CD4-positive, alpha-beta T cell treated with Interferon alpha-2 for 1 hour (primary cell): ENCODE results near the gene PRODH2.
A peak's percentile ranks its signal among the peaks of the same experiment; 100 is the strongest.
"Not testable (repeated sequence)": the region's sequence is repeated elsewhere in the genome, so short reads cannot be mapped to it uniquely, and the experiment has no call there.

Experiments used
- DNase-seq, 2 donors: peaks; one replicate each; pipeline ENCODE4 v3.0.0-alpha.2; 2020 to 2022

The PRODH2 gene

DNA sequence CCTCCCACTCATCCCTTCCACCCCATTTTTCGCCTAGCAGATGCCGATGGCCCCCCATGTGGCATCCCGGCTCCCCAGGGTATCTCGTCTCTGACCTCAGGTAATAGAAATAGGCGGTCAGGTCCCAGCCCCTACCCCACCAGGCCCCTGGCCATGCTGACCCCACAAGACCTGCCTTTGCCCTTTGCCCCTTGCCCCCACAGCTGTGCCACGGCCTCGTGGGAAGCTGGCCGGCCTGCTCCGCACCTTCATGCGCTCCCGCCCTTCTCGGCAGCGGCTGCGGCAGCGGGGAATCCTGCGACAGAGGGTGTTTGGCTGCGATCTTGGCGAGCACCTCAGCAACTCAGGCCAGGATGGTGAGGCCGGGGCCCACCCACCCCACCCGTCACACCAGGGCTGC, 31.9 kb downstream of the PRODH2 start:
- DNase-seq = no peak

DNA sequence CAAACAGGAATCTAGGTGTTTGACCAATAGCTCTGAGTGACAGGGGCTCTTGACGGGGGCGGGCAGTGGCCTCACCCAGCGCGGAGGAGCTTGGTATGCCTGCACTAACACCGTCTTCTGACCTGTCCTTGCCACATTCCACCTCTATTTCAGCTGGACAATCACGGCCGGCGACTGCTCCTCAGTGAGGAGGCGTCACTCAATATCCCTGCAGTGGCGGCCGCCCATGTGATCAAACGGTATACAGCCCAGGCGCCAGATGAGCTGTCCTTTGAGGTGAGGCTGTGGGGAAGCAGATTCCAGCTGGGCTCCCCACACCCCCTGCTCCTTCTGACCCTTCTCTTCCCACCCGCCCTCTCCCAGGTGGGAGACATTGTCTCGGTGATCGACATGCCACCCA, 32.6 kb downstream of the PRODH2 start:
- no peak for DNase-seq

DNA sequence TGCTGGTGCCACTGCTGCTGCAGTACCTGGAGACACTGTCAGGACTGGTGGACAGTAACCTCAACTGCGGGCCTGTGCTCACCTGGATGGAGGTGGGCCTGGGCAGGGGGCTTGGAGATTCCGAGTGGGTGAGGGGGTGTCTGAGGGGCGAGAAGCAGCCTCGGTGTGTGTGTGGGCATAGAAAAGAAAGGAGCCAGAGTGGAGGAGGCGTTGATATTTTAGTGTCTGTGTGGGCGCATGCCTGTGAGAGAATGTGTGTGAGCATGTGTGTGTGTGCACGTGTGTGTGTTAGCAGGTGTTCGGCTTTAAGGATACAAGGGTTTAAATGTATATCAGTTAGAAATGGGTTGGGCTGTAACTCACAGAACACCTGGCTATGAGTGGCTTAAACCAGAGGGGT, 33.6 kb downstream of the PRODH2 start:
- DNase-seq = no peak

DNA sequence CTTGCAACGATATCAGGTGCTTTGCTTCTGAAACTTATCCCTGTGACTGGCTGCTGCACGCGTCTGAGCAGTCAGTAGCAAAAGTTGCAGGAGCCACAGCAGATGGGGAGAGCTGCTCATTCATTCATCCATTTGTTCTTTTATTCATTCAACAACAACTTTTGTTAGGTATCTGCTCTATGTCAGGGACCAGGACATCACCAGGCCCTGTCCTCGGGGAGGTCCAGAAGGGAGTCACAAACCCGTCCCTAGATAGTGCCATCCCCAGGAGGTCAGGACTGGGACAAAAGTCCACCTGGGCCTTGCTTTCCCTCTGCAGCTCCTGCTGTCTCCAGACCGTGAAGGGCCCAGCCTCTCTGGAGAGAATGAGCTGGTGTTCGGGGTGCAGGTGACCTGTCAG, 34.7 kb downstream of the PRODH2 start:
- no peak for DNase-seq

DNA sequence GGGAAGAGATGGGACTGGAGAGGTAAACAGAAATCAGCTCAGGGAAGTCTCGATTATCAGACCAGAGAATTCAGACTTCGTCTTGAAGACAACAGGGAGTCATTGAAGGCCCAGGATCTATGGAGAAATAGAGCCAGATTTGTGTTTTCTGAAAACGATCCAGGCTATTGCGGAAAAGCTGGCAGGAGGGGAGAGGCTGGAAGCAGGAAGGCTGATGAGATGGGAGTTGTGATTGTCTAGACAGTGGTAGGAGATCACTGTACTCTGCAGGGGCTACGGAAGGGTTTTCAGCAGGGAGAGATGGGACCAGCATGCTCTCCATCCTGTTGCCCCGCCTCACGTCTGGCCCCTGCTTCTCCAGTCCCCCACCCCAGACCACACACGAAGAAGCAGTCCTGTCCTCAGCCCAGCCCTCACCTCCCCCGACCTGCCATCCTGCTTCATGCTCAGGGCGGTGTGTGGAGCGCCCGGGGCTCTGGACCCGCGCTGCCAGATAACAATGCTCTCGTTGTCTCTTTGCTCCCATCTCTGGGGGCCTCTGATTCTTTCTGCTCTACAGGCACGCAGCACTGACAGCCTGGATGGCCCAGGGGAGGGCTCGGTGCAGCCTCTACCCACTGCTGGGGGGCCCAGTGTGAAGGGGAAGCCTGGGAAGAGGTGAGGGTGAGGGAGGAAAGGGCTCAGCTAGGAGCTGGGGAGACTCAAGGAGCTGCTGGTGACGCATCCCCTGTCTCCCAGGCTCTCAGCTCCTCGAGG, 35.4 kb downstream of the PRODH2 start:
- no peak for DNase-seq

DNA sequence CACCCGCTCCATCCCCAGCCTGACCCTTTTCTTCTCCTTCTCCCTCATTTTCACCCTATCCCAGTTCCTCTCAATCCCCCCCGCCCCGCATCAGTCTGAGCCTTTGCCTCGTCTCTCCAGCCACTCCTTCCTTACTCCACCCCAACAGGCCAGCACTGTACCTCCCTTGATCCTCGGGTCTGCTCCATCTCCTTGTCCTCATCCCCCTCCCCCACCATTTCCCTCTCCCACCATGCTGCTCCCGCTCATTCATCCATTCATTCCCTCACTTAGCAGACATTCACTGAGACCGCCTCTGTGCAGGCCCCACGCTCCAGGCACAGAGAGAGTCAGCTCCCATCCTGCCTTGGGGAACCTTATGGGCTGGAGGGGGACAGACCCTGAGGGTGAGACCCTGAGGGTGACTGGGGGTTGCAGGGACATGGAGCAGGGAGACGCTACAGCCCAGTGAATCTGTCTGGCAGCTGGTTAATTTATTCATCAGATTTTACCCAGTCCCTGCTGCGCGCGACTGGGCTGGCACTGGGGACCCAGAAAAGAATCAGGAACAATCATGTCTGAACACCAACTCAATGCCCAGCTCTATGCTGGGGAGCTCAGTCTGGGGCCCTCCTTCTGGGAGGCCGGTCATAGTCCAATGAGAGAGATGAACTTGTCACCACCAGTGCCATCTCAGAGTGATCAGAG, 36.4 kb downstream of the PRODH2 start:
- no peak for DNase-seq

DNA sequence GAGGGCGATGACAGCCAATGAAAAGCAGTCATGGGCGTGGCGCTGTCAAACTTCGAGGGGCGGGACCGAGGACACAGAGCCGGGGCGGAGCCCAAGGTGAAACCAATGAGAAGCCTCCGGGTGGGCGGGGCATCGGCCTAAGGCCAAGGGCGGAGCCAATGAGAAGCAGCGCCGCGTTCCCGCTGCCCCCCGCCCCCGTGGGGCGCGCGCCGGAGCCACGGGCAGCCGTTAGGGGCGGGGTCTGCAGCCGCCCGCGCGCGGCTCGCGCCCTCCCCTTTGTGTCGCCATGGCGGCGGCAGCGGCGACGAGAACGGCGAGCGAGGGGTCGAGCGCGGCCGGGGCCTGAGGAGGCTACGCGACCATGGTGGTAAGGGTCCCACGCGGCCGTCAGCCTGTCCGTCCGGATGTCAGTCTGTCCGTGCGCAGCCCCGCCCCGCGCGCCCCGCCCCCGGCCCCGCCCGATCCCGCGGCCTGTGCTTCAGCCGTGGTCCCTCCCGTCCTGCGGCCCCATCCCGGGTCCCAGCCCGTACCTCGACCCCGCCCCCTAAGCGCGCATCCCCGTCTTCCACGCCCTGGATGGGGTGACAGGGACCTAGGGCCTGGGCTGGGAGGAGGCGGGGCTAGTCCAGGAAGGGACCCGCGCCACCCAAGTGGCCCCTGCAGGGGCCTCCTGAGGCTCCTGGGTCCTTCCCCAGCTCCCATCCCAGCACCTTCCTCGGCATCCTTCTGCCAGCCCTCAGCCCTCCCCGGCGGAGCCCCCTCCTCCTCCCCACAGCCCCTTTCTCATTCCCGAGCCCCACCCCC, 37.1 kb downstream of the PRODH2 start, which contains the start of gene ARHGAP33:
ARHGAP33 (plus strand) TSS at position 267 of the 804 bp plus-strand sequence; CDS start at position 362, 95 bp downstream.
- peak; percentile 98 to 99 for DNase-seq

DNA sequence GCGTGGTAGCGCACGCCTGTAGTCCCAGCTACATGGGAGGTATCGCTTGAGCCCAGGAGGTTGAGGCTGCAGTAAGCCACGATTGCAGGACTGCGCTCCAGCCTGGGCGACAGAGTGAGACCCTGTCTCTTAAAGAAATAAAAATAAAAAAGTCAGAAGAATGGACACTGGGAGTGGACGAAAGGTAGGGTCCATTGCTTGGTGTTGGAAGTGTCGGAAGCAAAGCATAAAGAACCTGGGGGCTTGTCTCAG, 37.7 kb downstream of the PRODH2 start:
- no peak for DNase-seq

DNA sequence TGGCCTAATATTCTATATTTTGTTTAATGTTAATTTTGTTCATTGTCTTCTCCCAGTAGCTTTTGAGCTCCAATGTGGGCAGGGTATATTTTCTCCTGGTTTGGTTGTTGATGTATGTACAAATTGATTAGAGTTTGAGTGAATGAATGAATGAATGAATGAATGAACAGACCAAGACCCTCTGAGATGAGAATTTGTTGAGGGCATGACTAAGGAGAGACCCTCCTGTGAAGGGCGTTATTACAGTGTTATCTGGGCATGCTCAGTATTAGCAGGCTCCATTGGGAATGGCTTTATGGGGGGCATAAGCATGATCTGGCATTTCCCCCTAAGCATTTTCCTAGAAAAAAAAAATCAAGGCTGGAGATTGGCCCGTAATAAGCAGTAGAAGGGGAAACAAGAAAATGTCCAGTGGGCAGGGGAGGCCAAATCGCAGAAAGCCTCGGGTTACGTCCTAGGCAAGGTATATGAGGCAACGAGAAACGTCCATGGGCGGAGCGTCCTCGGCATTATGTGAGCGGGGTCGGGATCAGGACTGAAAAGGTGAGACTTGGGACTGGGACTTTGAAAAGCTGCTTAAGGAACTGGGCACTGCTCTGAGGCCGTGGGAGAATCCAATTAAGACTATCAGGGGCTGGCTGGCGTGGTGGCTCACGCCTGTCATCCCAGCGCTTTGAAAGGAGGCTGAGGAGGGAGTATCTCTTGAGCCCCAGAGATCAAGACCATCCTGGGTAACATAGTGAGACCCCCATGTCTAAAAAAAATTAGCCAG, 38.2 kb downstream of the PRODH2 start:
- no peak for DNase-seq

DNA sequence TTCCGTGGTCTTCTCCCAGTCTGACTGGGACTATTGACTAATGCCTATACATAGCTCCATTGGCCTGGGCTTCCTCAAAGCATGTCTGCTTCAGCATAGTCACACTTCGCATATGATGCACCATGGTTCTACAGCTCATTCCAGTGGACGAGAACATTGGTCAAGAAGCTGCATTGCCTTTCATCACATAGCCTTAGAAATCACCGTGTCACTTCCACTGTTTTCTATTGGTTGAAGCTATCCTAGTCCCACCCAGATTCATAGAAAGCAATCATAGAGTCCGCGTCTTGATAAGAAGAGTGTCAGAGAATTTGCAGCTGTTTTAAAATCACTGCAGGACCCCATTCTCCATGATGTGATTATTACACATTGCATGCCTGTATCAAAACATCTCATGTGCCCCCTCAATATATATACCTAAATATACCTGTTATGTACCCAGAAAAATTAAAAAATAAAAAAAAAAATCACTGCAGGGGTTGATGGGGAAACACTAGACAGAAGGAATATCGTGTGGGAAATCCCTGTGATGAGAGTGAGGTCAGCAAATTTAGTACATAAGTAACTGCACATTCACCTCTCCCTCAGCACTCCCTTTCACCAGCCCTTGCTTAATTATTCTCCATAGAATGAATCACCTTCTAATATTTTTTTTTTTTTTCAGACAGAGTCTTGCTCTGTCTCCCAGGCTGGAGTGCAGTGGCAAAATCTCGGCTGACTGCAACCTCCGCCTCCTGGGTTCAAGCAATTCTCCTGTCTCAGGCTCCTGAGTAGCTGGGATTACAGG, 39.4 kb downstream of the PRODH2 start:
- DNase-seq = no peak

DNA sequence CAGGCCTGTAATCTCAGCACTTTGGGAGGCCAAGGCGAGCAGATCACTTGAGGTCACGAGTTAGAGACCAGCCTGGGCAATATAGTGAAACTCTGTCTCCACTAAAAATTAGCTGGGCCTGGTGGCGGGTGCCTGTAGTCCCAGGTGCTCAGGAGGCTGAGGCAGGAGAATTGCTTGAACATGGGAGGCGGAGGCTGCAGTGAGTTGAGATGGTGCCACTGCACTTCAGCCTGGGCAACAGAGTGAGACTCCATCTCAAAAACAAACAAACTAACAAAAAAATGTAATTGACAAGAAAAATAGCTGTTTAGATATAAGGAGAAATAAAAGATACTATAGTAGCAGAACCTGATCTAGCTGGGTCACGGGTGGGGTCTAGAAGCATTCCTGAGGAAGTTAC, 40.3 kb downstream of the PRODH2 start:
- not testable (repeated sequence) for DNase-seq

DNA sequence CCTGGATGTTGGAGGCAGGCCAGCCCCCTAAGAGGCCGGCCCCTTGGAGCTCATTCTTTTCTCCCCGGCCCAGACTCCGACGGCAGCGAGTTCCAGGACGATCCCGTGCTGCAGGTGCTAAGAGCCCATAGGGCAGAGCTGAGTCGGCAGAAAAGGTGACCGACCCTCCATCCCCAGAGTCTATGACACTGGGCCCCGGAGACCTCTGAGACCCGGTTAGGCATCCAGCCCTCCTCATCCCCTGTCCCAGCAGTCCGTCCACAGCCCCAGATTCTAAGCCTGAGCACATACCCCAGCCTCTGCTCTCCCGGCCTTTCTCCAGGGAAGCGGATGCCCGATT, 44.6 kb downstream of the PRODH2 start:
- DNase-seq = no peak

DNA sequence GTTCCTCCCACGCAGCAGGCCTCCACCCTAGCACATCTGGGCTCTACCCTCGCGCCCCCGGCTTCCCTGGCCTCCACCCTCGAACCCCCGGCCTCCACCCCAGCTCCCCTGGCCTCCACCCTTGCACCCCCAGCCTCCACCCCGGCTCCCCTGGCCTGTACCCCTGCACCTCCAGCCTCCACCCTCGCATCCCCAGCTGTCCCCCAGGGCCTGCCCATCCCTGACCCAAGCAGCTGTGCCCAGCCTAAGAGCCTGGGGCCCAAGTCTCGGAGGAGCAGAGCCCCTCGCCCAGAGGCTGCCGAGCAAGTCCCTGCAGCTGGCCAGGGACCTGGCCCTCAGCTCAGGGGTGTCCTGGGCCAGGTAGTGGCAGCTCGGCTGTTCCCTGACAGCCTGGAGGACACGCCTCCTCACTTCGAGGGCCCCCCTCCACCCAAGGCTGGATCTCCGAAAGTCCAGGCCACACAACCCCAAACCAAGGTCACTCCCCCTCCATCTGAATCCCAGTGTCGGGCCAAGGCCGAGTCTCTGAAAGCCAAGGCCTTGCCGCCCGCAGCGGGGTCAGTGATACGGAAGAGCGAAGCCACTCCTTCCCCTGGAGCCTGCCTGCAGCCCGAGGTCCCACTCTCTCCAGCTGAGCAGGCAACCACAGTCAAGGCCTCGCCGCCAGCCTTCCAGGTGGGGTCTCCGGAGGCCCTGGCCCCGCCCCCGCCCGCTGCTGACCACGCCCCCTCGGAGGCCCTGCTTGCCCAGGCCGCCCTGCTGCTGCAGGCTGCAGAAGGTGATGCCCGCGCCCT, 45.2 kb downstream of the PRODH2 start:
- no peak for DNase-seq

DNA sequence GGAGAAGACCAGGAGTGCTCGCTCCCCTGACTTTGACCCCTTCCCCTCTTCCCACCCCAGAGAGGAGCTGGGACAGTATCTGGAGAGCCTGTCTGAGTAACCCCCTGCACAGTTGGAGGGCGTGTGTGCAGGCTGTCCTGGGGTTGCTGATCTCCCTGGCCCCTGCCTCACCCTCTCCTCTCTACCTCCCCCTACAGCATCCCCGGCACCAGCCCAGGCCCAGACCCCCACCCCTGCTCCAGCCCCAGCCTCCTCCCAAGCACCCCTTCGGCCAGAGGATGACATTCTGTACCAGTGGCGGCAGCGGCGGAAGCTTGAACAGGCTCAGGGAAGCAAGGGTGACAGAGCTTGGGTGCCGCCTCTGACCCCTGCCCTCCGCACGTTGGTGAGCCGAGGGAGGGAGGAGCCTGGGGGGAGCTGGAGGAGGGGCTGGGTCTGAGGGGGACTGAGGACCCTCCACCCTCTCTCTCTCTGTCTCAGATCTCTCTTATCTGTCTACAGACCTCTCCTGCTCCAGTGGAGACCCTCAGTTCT, 46.0 kb downstream of the PRODH2 start:
- no peak for DNase-seq

DNA sequence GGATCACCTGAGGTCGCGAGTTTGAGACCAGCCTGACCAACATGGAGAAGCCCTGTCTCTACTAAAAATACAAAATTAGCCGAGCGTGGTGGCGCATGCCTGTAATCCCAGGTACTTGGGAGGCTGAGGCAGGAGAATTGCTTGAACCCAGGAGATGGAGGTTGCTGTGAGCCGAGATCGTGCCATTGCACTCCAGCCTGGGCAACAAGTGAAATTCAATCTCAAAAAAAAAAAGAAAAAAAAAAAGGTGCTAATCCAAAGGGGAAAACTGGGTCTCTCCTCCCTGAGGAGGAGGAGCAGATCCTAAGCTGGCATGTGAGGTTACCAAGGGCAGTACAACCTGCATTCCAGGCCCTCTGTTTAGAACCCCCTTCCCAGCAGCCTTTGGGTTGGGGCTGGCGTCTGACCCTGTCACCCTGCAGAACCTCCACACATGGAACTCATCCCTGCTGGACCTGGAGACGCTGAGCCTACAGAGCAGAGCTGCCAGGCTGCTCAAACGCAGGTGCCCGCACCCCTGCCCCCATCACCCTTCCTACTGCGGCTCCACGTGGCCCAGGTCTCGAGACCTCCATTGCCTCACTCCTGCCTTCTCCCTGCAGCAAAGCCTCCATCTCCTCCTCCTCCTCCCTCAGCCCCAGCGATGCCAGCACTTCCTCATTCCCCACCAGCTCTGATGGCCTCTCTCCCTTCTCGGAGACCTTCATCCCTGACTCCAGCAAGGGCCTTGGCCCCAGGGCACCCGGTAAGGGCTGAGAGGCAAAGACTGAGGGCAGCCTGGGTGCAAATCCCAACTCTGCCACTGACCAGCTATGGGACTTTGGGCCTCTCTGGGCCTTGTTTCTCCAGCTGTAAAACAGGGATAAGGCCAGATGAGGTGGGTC, 48.0 kb downstream of the PRODH2 start:
- no peak for DNase-seq

DNA sequence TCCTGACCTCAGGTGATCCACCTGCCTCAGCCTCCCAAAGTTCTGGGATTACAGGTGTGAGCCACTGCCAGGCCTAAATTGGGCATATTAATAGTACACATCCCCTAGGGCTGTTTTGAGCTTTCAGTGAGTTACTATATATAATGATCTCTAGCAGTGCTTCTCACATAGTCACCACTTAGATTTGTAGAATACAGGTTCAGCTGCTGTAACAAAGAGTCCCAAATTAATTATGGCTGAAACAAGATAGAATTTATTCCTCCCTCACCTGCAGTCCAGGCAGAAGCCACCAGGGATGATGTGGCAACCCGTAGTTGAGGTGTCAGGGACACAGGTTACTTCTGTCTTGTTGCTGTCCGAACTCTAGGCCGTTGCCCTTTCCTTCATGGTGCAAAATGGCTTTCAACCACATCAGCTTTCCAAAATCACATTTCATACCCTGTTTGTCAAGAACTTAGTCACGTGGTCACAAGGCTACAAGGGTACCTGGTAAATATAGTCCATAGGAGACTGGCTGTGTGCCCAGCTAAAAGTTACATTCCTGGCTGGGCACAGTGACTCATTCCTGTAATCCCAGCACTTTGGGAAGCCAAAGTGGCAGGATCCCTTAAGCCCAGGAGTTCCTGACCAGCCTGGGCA, 51.8 kb downstream of the PRODH2 start:
- no peak for DNase-seq

DNA sequence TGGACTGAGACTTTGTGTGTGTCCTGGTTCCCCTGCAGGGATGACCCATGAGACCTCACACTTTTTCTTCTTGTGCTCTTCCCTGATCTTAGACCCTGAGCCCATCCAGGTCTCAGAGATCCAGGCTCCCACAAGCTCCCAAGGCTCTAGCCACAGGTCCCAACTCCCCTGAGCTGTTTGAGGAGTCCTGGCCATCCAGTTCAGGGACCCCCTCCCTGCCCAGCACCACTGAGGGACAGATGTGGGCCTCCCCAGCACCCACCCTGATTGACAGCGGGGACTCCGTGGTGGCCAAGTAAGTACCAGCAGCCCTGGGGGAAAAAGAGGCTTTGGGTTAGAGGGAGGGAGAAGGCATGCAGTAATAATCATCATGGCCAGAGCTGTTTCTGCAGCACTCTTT, 52.9 kb downstream of the PRODH2 start:
- DNase-seq = no peak

DNA sequence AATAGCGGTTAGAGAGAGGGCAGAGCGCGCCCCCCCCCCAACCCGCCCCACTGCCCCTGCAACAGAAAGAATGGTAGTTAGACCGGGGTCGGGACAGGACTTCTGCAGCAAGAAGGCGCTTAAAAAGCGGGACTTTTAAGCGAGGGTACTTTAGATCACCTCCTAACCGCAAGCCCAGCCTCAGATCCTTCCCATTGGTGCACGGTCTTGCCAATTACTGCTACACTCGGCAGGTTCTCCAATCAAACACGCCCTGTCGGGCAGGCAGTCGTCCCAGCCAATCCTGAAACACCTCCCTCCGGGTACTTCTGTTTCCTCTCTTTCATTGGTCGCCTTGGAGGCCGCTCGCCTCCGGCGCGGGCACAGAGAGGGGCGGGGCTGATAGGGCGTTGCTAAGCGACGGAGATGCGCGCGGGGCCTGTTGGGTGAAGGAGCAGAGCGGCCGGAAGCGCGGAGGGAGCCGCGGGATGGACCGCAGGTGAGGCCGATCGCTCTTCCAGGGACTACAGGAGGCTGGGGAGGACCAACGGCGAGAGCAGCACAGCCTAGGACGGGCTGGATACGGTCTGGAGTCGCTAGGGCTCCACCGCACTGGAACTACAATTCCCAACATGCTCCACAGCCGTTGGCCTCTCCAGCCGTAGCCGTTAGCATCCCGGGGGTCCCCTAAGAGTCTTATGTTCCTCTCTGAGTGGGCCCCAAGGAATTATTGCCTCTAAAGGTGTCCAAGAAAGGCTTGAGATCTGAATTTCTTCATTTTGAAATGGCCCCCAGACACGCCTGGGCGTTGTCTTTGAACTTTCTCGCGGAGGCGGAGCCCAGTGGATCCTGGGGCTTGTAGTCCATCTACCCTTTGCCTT, 54.7 kb downstream of the PRODH2 start, which contains the start of gene PROSER3:
PROSER3 (plus strand) TSS at position 428 of the 860 bp plus-strand sequence; CDS start at position 468, 40 bp downstream.
- DNase-seq = peak; percentile 99 to 100
